GM23338 (cell line): Measurements from ENCODE around the gene KLK13. TPM values are rescaled to one million over a fixed set of nuclear protein-coding genes. Genes with fewer than 3 reads are reported as not detected.

Experiments used
- ATAC-seq: fragments of 200-7000 bp; cut with Tn5 transposase; 3 replicates; pipeline ENCODE4 v1.9.1; 2020
- DNase-seq: peaks from one replicate; pipeline ENCODE4 v3.0.0-alpha.2; 2015; ENCODE audit warnings: low spot score
- H2AFZ ChIP-seq: fragments of 200-600 bp; sonication (generic); 2 replicates; pipeline ENCODE4 v1.8.0; 2016; ENCODE audit warnings: antibody characterized with exemption, mild to moderate bottlenecking, moderate library complexity
- H3F3A ChIP-seq: fragments of 200-600 bp; sonication (generic); replicated peaks from 2 replicates; pipeline ENCODE4 v1.8.0; 2017; ENCODE audit warnings: antibody characterized with exemption, mixed run types, low read depth
- H3K27ac ChIP-seq: fragments of 200-600 bp; sonication (generic); 2 replicates; pipeline ENCODE4 v1.6.1; 2016; ENCODE audit warnings: low read depth
- H3K27me3 ChIP-seq: fragments of 200-600 bp; sonication (generic); 2 replicates; pipeline ENCODE4 v1.8.0; 2016; ENCODE audit warnings: mild to moderate bottlenecking, mixed run types, moderate library complexity; ENCODE audit not compliant: insufficient read depth
- H3K36me3 ChIP-seq: fragments of 200-600 bp; sonication (generic); 2 replicates; pipeline ENCODE4 v1.8.0; 2016; ENCODE audit warnings: mild to moderate bottlenecking; ENCODE audit not compliant: insufficient read depth
- H3K4me1 ChIP-seq: fragments of 200-600 bp; sonication (generic); 2 replicates; pipeline ENCODE4 v1.8.0; 2016; ENCODE audit warnings: mild to moderate bottlenecking, moderate library complexity; ENCODE audit not compliant: insufficient read depth
- H3K4me2 ChIP-seq: fragments of 200-600 bp; sonication (generic); 2 replicates; pipeline ENCODE4 v1.7.1; 2017; ENCODE audit warnings: mixed run types
- H3K4me3 ChIP-seq: fragments of 200-600 bp; sonication (generic); 2 replicates; pipeline ENCODE4 v1.6.1; 2016; ENCODE audit warnings: mixed run types
- H3K79me2 ChIP-seq: fragments of 200-600 bp; sonication (generic); replicated peaks from 2 replicates; pipeline ENCODE4 v1.8.0; 2017; ENCODE audit warnings: mild to moderate bottlenecking; ENCODE audit not compliant: insufficient read depth
- H3K9me2 ChIP-seq: fragments of 200-600 bp; sonication (generic); 2 replicates; pipeline ENCODE4 v1.8.0; 2017; ENCODE audit not compliant: insufficient read depth
- H4K20me1 ChIP-seq: fragments of 200-600 bp; sonication (generic); replicated peaks from 2 replicates; pipeline ENCODE4 v1.8.0; 2017; ENCODE audit warnings: mild to moderate bottlenecking; ENCODE audit not compliant: insufficient read depth
- H3K27ac Mint-ChIP-seq: 2 replicates; pipeline ENCODE4 v1.8.0; 2020; ENCODE audit warnings: inconsistent platforms, mild to moderate bottlenecking, moderate library complexity, mixed read lengths
- H3K27me3 Mint-ChIP-seq: 3 replicates; pipeline ENCODE4 v1.8.0; 2022; ENCODE audit warnings: low read depth, mild to moderate bottlenecking, moderate library complexity, mixed read lengths, inconsistent platforms; ENCODE audit not compliant: insufficient read depth, poor library complexity
- H3K36me3 Mint-ChIP-seq: 3 replicates; pipeline ENCODE4 v1.8.0; 2021; ENCODE audit warnings: low read depth, mild to moderate bottlenecking, inconsistent platforms, moderate library complexity, mixed read lengths
- H3K4me1 Mint-ChIP-seq: 3 replicates; pipeline ENCODE4 v1.8.0; 2020; ENCODE audit warnings: mild to moderate bottlenecking, inconsistent platforms, mixed read lengths
- H3K4me3 Mint-ChIP-seq: 3 replicates; pipeline ENCODE4 v1.8.0; 2021; ENCODE audit warnings: moderate library complexity, mild to moderate bottlenecking, inconsistent platforms, mixed read lengths
- H3K9me3 Mint-ChIP-seq: 3 replicates; pipeline ENCODE4 v1.8.0; 2020; ENCODE audit warnings: moderate library complexity, mild to moderate bottlenecking, inconsistent platforms, mixed read lengths
- CREB1 ChIP-seq: fragments of 250-450 bp; sonication (Bioruptor Pico); IDR thresholded peaks from 2 replicates; pipeline ENCODE4 v1.5.0; 2020; ENCODE audit warnings: low read depth, mild to moderate bottlenecking, moderate library complexity
- CTCF ChIP-seq, 2 experiments: fragments of 200-600 bp in 1 of 2; sonication (generic) in 1 of 2; conservative IDR thresholded peaks; 2 replicates each; pipeline versions ENCODE4 v1.5.1 to v1.6.1; 2016 to 2017; ENCODE audit warnings: antibody characterized with exemption in 2 of 2, low read depth in 2 of 2, mild to moderate bottlenecking in 2 of 2, moderate library complexity in 1 of 2
- ETS1 ChIP-seq: IDR thresholded peaks from 2 replicates; pipeline ENCODE4 v1.6.1; 2016; ENCODE audit warnings: antibody characterized with exemption
- EZH2 ChIP-seq: fragments of 200-600 bp; sonication (generic); IDR thresholded peaks from one replicate; pipeline ENCODE4 v1.8.0; 2017; ENCODE audit warnings: antibody characterized with exemption, mild to moderate bottlenecking, low read depth; ENCODE audit not compliant: unreplicated experiment
- EZH2phosphoT487 ChIP-seq: fragments of 200-600 bp; sonication (generic); IDR thresholded peaks from one replicate; pipeline ENCODE4 v1.8.1; 2018; ENCODE audit warnings: antibody characterized with exemption; ENCODE audit not compliant: unreplicated experiment
- JUNB ChIP-seq: IDR thresholded peaks from one replicate; pipeline ENCODE4 v1.6.1; 2016; ENCODE audit warnings: antibody characterized with exemption; ENCODE audit not compliant: unreplicated experiment
- NANOG ChIP-seq: IDR thresholded peaks from 2 replicates; pipeline ENCODE4 v1.6.1; 2016; ENCODE audit warnings: antibody characterized with exemption, borderline replicate concordance
- POLR2AphosphoS5 ChIP-seq: IDR thresholded peaks from 2 replicates; pipeline ENCODE4 v1.6.1; 2016; ENCODE audit warnings: antibody characterized with exemption, low read depth
- REST ChIP-seq: IDR thresholded peaks from one replicate; pipeline ENCODE4 v1.6.1; 2018; ENCODE audit warnings: antibody characterized with exemption; ENCODE audit not compliant: unreplicated experiment
- STAT1 ChIP-seq: IDR thresholded peaks from one replicate; pipeline ENCODE4 v1.6.1; 2016; ENCODE audit warnings: antibody characterized with exemption; ENCODE audit not compliant: unreplicated experiment
- ZNF114 ChIP-seq: fragments of 250-450 bp; sonication (Bioruptor Pico); IDR thresholded peaks from 2 replicates; pipeline ENCODE4 v1.5.0; 2020; ENCODE audit warnings: mild to moderate bottlenecking, moderate library complexity
- ZNF331 ChIP-seq: fragments of 250-450 bp; sonication (Bioruptor Pico); IDR thresholded peaks from 2 replicates; pipeline ENCODE4 v1.5.0; 2020; ENCODE audit warnings: low read depth, mild to moderate bottlenecking, moderate library complexity
- ZNF462 ChIP-seq: fragments of 250-450 bp; sonication (Bioruptor Pico); IDR thresholded peaks from 2 replicates; pipeline ENCODE4 v1.5.0; 2020; ENCODE audit warnings: mild to moderate bottlenecking, moderate library complexity
- polyA plus RNA-seq: library from polyadenylated mRNA; unstranded; fragments of >200 nt; fragmentation: Nextera tagmentation; extraction: Ambion mirVana; gene quantifications from 2 replicates; pipeline ENCODE4 v1.2.1, GENCODE V29; 2016
- total RNA-seq: library from RNA; depleted of rRNA; stranded (reverse); fragments of >200 nt; shearing (Covaris generic); gene quantifications from 2 replicates; pipeline ENCODE4 v1.2.3, GENCODE V29; 2014

KLK13 gene
- total and polyA plus RNA-seq, 2 experiments from 2014 or later = 4.5 to 5.7 TPM

- no peak overlapping the region for H3K4me2 ChIP-seq
- no peaks in the 10 kb centered on the region for H3K36me3 ChIP-seq
- no peak for ATAC-seq
- H3K4me1 ChIP-seq = no peaks in the 10 kb centered on the region
- Mint-ChIP-seq H3K36me3 (no peaks in the 10 kb centered on the region; the same call in 2 of the 3 replicates), H3K4me3 (no peak overlapping the region; the same call in 2 of the 3 replicates), H3K9me3 (no peaks in the 10 kb centered on the region), H3K4me1 (peaks cover 23% of the 10 kb centered on the region), H3K27ac (no peak overlapping the region), H3K27me3 (peaks cover 24% of the 10 kb centered on the region)
- no peak overlapping the region for H3K27ac ChIP-seq
- no peaks in the 10 kb centered on the region for H3K9me2 ChIP-seq
- no peak for TF ChIP-seq ZNF331 (CRISPR knock-in tag)
- TF ChIP-seq EZH2phosphoT487 = no peak
- no peak for TF ChIP-seq REST
- no peak for TF ChIP-seq ZNF114 (CRISPR knock-in tag)
- no peak for TF ChIP-seq EZH2
- no peak for TF ChIP-seq CTCF (conservative IDR thresholded peaks at IDR 0.05; ENCODE audit: low read depth in 2 of 2)
- no peak for TF ChIP-seq POLR2AphosphoS5
- TF ChIP-seq ETS1 = no peak
- TF ChIP-seq NANOG = no peak
- TF ChIP-seq CREB1 (CRISPR knock-in tag) = no peak
- TF ChIP-seq JUNB = no peak
- TF ChIP-seq STAT1 = no peak
- TF ChIP-seq ZNF462 (CRISPR knock-in tag) = no peak
- H3K27me3 ChIP-seq = no peaks in the 10 kb centered on the region
- no peak overlapping the region for H2AFZ ChIP-seq
- no peak for DNase-seq
- no peaks in the 10 kb centered on the region for H4K20me1 ChIP-seq
- no peaks in the 10 kb centered on the region for H3K79me2 ChIP-seq
- H3F3A ChIP-seq = no peaks in the 10 kb centered on the region
- no peak overlapping the region for H3K4me3 ChIP-seq
These were observed 18.9 kb upstream of the KLK13 start for GRCh38 chr19:51083783-51084182.
